Measurements from ENCODE around the gene FLRT2. TPM values are rescaled to one million over a fixed set of nuclear protein-coding genes. Genes with fewer than 3 reads are reported as not detected.

Gene FLRT2
- polyA plus RNA-seq, 2 of the 4 experiments (the other 2 are of a cell fraction) = 6.8 to 7.5 TPM

- no peak overlapping the region for H3K4me3 ChIP-seq
- H3K27ac ChIP-seq = no peak overlapping the region
- no peak overlapping the region for H3K4me2 ChIP-seq
- FAIRE-seq = no peak
- CTCF ChIA-PET = interaction anchor here (1.7 kb wide), 1 partner anchor 36 kb away, joined by 4 read pairs; no protein-coding TSS in a partner anchor
- no peak for DNase-seq (ENCODE audit: low read depth in 1 of 2, low spot score in 1 of 2)
- no peaks in the 10 kb centered on the region for H3K9me3 ChIP-seq
- 83% methylated on average over 2 of the region's 2 CpGs for WGBS (ENCODE audit: missing lambda C conversion rate)
- H3K4me1 ChIP-seq = peaks cover 16% of the 10 kb centered on the region; the same call in 2 of the 3 replicates
- TF ChIP-seq BCL3 (IDR thresholded peaks at IDR 0.05) = no peak
- no peak for TF ChIP-seq ZFP36 (IDR thresholded peaks at IDR 0.05; ENCODE audit: borderline replicate concordance, partially characterized antibody)
- no peak for TF ChIP-seq HES2 (IDR thresholded peaks at IDR 0.05)
- no peak for TF ChIP-seq ELK1 (IDR thresholded peaks at IDR 0.05; ENCODE audit: low read depth, low read length)
- no peak for TF ChIP-seq TFCP2L1 (CRISPR knock-in tag; IDR thresholded peaks at IDR 0.05)
- no peak for TF ChIP-seq EHMT2 (IDR thresholded peaks at IDR 0.05; ENCODE audit: low read depth)
- no peak for TF ChIP-seq E2F6 (IDR thresholded peaks at IDR 0.05; ENCODE audit: borderline replicate concordance, low read depth)
- no peak for TF ChIP-seq HDAC2 (IDR thresholded peaks at IDR 0.05)
- no peak for TF ChIP-seq JUN (IDR thresholded peaks at IDR 0.05)
- TF ChIP-seq MAX (IDR thresholded peaks at IDR 0.05) = no peak
- TF ChIP-seq FOSB (CRISPR knock-in tag; IDR thresholded peaks at IDR 0.05) = no peak
- TF ChIP-seq EHF (CRISPR knock-in tag; IDR thresholded peaks at IDR 0.05) = no peak
- no peak for TF ChIP-seq SMC3 (IDR thresholded peaks at IDR 0.05)
- no peak for TF ChIP-seq RCOR1 (IDR thresholded peaks at IDR 0.05; ENCODE audit: low read depth, low read length)
- TF ChIP-seq MAFK (IDR thresholded peaks at IDR 0.05; ENCODE audit: partially characterized antibody) = no peak
- no peak for TF ChIP-seq HEYL (CRISPR knock-in tag; IDR thresholded peaks at IDR 0.05)
- no peak for TF ChIP-seq GATA3 (IDR thresholded peaks at IDR 0.05; ENCODE audit: borderline replicate concordance)
- TF ChIP-seq ZNF302 (CRISPR knock-in tag; IDR thresholded peaks at IDR 0.05) = no peak
- POLR2A ChIA-PET = no interaction called here
- ATAC-seq = no peak
Measured at GRCh38 chr14:85572011-85572410, 42.1 kb downstream of the FLRT2 start.

GRCh38 chr14:85572845-85573244, 42.9 kb downstream of the FLRT2 start:
- CTCF ChIA-PET = interaction anchor here (0.7 to 1.7 kb wide), 2 partner anchors 10 to 37 kb away, joined by 4 read pairs; no protein-coding TSS in a partner anchor
- 0 out of 3 replicates have a peak overlapping the region, but pooled peaks have one; percentile 19 for H3K4me2 ChIP-seq
- 0 out of 6 replicates have a peak overlapping the region, but pooled peaks of 1 of the 2 experiments have one; percentile 9 for H3K27ac ChIP-seq
- H3K4me1 ChIP-seq = peaks cover 16% of the 10 kb centered on the region; the same call in 2 of the 3 replicates
- H3K4me3 ChIP-seq = no peak overlapping the region
- ATAC-seq (peak; percentile 83 to 86), FAIRE-seq (no peak), DNase-seq (ENCODE audit: low read depth in 1 of 2, low spot score in 1 of 2) (peak; percentile 6 to 23)
- TF ChIP-seq HOXB13 (CRISPR knock-in tag; IDR thresholded peaks at IDR 0.05; ENCODE audit: low read depth) = no peak
- peak; percentile 69 for TF ChIP-seq MAFK (IDR thresholded peaks at IDR 0.05; ENCODE audit: partially characterized antibody)
- TF ChIP-seq FOSL2 (IDR thresholded peaks at IDR 0.05) = peak; percentile 47; the same call in 1 of the 2 replicates
- peak; percentile 84 for TF ChIP-seq FOSL2 (CRISPR knock-in tag; IDR thresholded peaks at IDR 0.05)
- TF ChIP-seq JUNB (IDR thresholded peaks at IDR 0.05) = peak; percentile 54; the same call in 1 of the 2 replicates
- H3K9me3 ChIP-seq = no peaks in the 10 kb centered on the region
- POLR2A ChIA-PET = no interaction called here

GRCh38 chr14:85573406-85573805, 43.5 kb downstream of the FLRT2 start:
- CTCF ChIA-PET = interaction anchor here (0.7 to 1.7 kb wide), 2 partner anchors 10 to 37 kb away, joined by 4 read pairs; no protein-coding TSS in a partner anchor
- ATAC-seq (no peak), DNase-seq (ENCODE audit: low read depth in 1 of 2, low spot score in 1 of 2) (no peak), FAIRE-seq (no peak)
- WGBS (ENCODE audit: missing lambda C conversion rate) = 67% methylated on average over 4 of the region's 4 CpGs
- no peak overlapping the region for H3K4me3 ChIP-seq
- TF ChIP-seq RNF2 (IDR thresholded peaks at IDR 0.05; ENCODE audit: borderline replicate concordance, low read depth) (no peak), HMGXB4 (CRISPR knock-in tag; IDR thresholded peaks at IDR 0.05; ENCODE audit: borderline replicate concordance) (no peak), RARB (CRISPR knock-in tag; IDR thresholded peaks at IDR 0.05) (no peak), TFCP2L1 (CRISPR knock-in tag; IDR thresholded peaks at IDR 0.05) (no peak), NFE2L2 (conservative IDR thresholded peaks at IDR 0.05; ENCODE audit: low read length) (no peak), CBX2 (IDR thresholded peaks at IDR 0.05; ENCODE audit: borderline replicate concordance, low read depth) (no peak), MAFK (IDR thresholded peaks at IDR 0.05; ENCODE audit: partially characterized antibody) (no peak), ZSCAN20 (CRISPR knock-in tag; IDR thresholded peaks at IDR 0.05) (no peak)
- POLR2A ChIA-PET = no interaction called here
- peaks cover 16% of the 10 kb centered on the region; the same call in 2 of the 3 replicates for H3K4me1 ChIP-seq
- 0 out of 3 replicates have a peak overlapping the region, but pooled peaks have one; percentile 19 for H3K4me2 ChIP-seq
- H3K9me3 ChIP-seq = no peaks in the 10 kb centered on the region
- H3K27ac ChIP-seq = 0 out of 6 replicates have a peak overlapping the region, but pooled peaks of 1 of the 2 experiments have one; percentile 9
